Endothelial cell of umbilical vein (primary cell): ENCODE results near the gene FLRT1. TPM values are rescaled to one million over a fixed set of nuclear protein-coding genes. Genes with fewer than 3 reads are reported as not detected.

ENCODE experiments used
- BruUV-seq: library from RNA; stranded (reverse); fragments of 400-500 nt; replicated peaks from 2 replicates; lab custom pipeline; 2021; lab: Mats Ljungman, UMichigan
- CTCF ChIA-PET: fragments of 300-600, 350-600 bp; sonication (Branson Sonifier 250); formaldehyde crosslinking; loops from one replicate; lab custom pipeline; 2021; ENCODE audit warnings: antibody characterized with exemption, inconsistent platforms; lab: Charles Lee
- POLR2A ChIA-PET: fragments of 300-600, 350-600 bp; sonication (Branson Sonifier 250); formaldehyde crosslinking; loops from one replicate; lab custom pipeline; 2021; ENCODE audit warnings: antibody characterized with exemption, inconsistent platforms; lab: Charles Lee
- DNase-seq: peaks from one replicate; pipeline ENCODE4 v3.0.0-alpha.2; 2011; ENCODE audit warnings: low read depth, low spot score
- FAIRE-seq: peaks from 2 replicates; lab custom pipeline; 2011; peaks lifted over from hg19 to GRCh38; lab: Jason Lieb, UNC
- H2AFZ ChIP-seq: 2 replicates; pipeline ENCODE4 v1.6.0; 2012; ENCODE audit warnings: low read depth, low read length, control low read depth, inconsistent platforms
- H3K27ac ChIP-seq: 2 replicates; pipeline ENCODE4 v1.5.1; 2011; ENCODE audit warnings: low read depth, mild to moderate bottlenecking, control low read depth, low read length, moderate library complexity; ENCODE audit not compliant: insufficient read depth
- H3K27me3 ChIP-seq, 2 experiments: 2 replicates each; pipeline versions ENCODE4 v1.6.0 to v1.6.1; 2011; ENCODE audit warnings: low read length in 2 of 2, mixed read lengths in 1 of 2; ENCODE audit not compliant: control insufficient read depth in 2 of 2, insufficient read depth in 2 of 2
- H3K36me3 ChIP-seq, 2 experiments: 2 replicates in 1 of 2; 3 replicates in 1 of 2; pipeline ENCODE4 v1.5.1; 2011; ENCODE audit warnings: low read length in 2 of 2, mild to moderate bottlenecking in 1 of 2, moderate library complexity in 1 of 2; ENCODE audit not compliant: control insufficient read depth in 2 of 2, insufficient read depth in 2 of 2; ENCODE audit errors: extremely low read depth in 1 of 2
- H3K4me1 ChIP-seq: 3 replicates; pipeline ENCODE4 v1.5.1; 2011; ENCODE audit warnings: mild to moderate bottlenecking, low read length; ENCODE audit not compliant: control insufficient read depth, insufficient read depth; ENCODE audit errors: extremely low read depth
- H3K4me2 ChIP-seq: 2 replicates; pipeline ENCODE4 v1.6.1; 2011; ENCODE audit warnings: low read length, control low read depth, mixed read lengths; ENCODE audit not compliant: insufficient read depth
- H3K4me3 ChIP-seq, 3 experiments: fragments of 200-600 bp in 1 of 3; sonication (generic), shearing (Covaris generic) in 1 of 3; replicated peaks in 1 of 3; 2 replicates each; pipeline ENCODE4 v1.5.1; 2011 to 2016; ENCODE audit warnings: control low read depth in 3 of 3, low read length in 3 of 3, mild to moderate bottlenecking in 2 of 3, inconsistent platforms in 1 of 3, low read depth in 1 of 3, moderate library complexity in 1 of 3; ENCODE audit not compliant: insufficient read depth in 1 of 3
- H3K79me2 ChIP-seq: 2 replicates; pipeline ENCODE4 v1.6.0; 2012; ENCODE audit warnings: low read length, inconsistent platforms; ENCODE audit not compliant: control insufficient read depth, insufficient read depth
- H3K9ac ChIP-seq: replicated peaks from 2 replicates; pipeline ENCODE3; 2011; ENCODE audit warnings: low read length, control low read depth; ENCODE audit not compliant: insufficient read depth; ENCODE audit errors: extremely low read depth
- H3K9me1 ChIP-seq: replicated peaks from 3 replicates; pipeline ENCODE4 v1.6.0; 2011; ENCODE audit warnings: mild to moderate bottlenecking, low read length; ENCODE audit not compliant: control insufficient read depth, insufficient read depth; ENCODE audit errors: extremely low read depth
- H3K9me3 ChIP-seq: replicated peaks from 2 replicates; pipeline ENCODE4 v1.5.1; 2012; ENCODE audit warnings: low read length, inconsistent platforms; ENCODE audit not compliant: control insufficient read depth, insufficient read depth
- H4K20me1 ChIP-seq: replicated peaks from 2 replicates; pipeline ENCODE3; 2011; ENCODE audit warnings: mild to moderate bottlenecking, low read length; ENCODE audit not compliant: control insufficient read depth, insufficient read depth; ENCODE audit errors: extremely low read depth
- EZH2 ChIP-seq: IDR thresholded peaks from 2 replicates; pipeline ENCODE4 v1.6.1; 2012; ENCODE audit warnings: borderline replicate concordance, low read depth, mild to moderate bottlenecking, moderate library complexity, low read length, inconsistent platforms; ENCODE audit not compliant: severe bottlenecking
- FOS ChIP-seq: IDR thresholded peaks from 2 replicates; pipeline ENCODE4 v1.6.1; 2011; ENCODE audit warnings: mild to moderate bottlenecking, low read length, moderate library complexity, borderline replicate concordance; ENCODE audit not compliant: insufficient read depth
- GATA2 ChIP-seq: IDR thresholded peaks from 2 replicates; pipeline ENCODE4 v1.7.0; 2011; ENCODE audit warnings: low read depth, mild to moderate bottlenecking, moderate library complexity, mixed read lengths, low read length; ENCODE audit not compliant: insufficient read length, insufficient read depth
- JUN ChIP-seq: IDR thresholded peaks from 2 replicates; pipeline ENCODE4 v1.6.1; 2011; ENCODE audit warnings: borderline replicate concordance, low read depth; ENCODE audit not compliant: insufficient read length, insufficient read depth
- MAX ChIP-seq: IDR thresholded peaks from 2 replicates; pipeline ENCODE4 v1.6.1; 2011; ENCODE audit not compliant: insufficient read depth, insufficient read length
- MYC ChIP-seq: IDR thresholded peaks from one replicate; pipeline ENCODE4 v1.6.1; 2011; ENCODE audit warnings: mild to moderate bottlenecking, low read depth, low read length
- POLR2A ChIP-seq: IDR thresholded peaks from 2 replicates; pipeline ENCODE4 v1.6.1; 2012; ENCODE audit warnings: low read depth, mild to moderate bottlenecking, control low read depth, low read length
- POLR2AphosphoS5 ChIP-seq: IDR thresholded peaks from 2 replicates; pipeline ENCODE4 v1.6.1; 2012; ENCODE audit warnings: low read depth, mild to moderate bottlenecking, control low read depth, low read length, moderate library complexity; ENCODE audit not compliant: insufficient read depth
- dilution Hi-C: fragments of 300-500 bp; cut with MboI; formaldehyde crosslinking; loops from one replicate; pipeline ENCODE4 v1.15.0; 2019; ENCODE audit warnings: low sequenced_read_pairs; ENCODE audit not compliant: extremely low pct_ligation_motif_present
- intact Hi-C: fragments of 100-400 bp; cut with micrococcal nuclease; formaldehyde crosslinking; loops from one replicate; pipeline ENCODE4 v1.10.0; 2022
- polyA plus RNA-seq, 4 experiments: library from polyadenylated mRNA; depleted of rRNA in 3 of 4; stranded (reverse) in 3 of 4; unstranded in 1 of 4; fragments of >200 nt; gene quantifications; 2 replicates each; pipeline versions ENCODE4 v1.2.1 to v1.2.3, GENCODE V29; 2011 to 2012; ENCODE audit warnings: missing spikeins in 1 of 4
- total RNA-seq: library from RNA; stranded (reverse); gene quantifications from 2 replicates; pipeline ENCODE4 v1.2.3, GENCODE V29; 2021
- TF ChIP-seq, protein P1 (sequence below), 2 donors: IDR thresholded peaks; 1 replicate in 1 of 2; 2 replicates in 1 of 2; pipeline ENCODE4 v1.5.1; 2011; ENCODE audit warnings: low read length in 2 of 2, mild to moderate bottlenecking in 2 of 2, moderate library complexity in 2 of 2, control low read depth in 1 of 2, inconsistent platforms in 1 of 2, low read depth in 1 of 2; ENCODE audit not compliant: insufficient read depth in 1 of 2; ENCODE audit errors: extremely low read depth in 1 of 2

Gene FLRT1
- total and polyA plus RNA-seq, 2 donors (not counting 3 experiments of a cell fraction or from before 2014, with no cell fraction given) = not detected

DNA sequence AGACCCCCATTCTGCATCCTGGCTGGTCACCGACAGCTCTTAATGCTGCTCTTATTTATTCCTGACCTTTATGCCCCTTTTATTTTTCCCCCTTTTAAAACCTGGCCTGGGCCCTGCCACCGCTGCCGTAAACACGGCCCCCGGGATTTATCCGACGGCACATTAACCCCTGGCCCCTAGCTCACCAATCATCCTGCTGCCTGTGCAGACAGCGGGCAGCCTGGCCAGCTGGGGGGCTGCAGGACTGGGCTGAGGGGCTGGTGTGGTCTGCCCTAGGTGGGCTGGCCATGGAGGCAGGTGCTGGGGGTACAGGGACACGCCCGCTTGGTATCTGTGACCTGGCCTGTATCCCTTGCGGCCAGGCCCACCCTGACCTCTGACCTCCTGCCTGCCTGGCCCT lies 21.4 kb upstream of the FLRT1 start:
- no peak overlapping the region for H3K4me2 ChIP-seq
- H3K4me3 ChIP-seq = no peak overlapping the region
- H3K9me1 ChIP-seq = no peaks in the 10 kb centered on the region
- H3K9ac ChIP-seq = no peak overlapping the region
- no peak overlapping the region for H2AFZ ChIP-seq
- no TSS peak for BruUV-seq
- CTCF ChIA-PET = interaction anchor here (1.0 to 1.5 kb wide), 2 partner anchors 8 to 128 kb away, joined by 3 to 4 read pairs; no protein-coding TSS in a partner anchor
- no peaks in the 10 kb centered on the region for H3K36me3 ChIP-seq
- no peaks in the 10 kb centered on the region for H3K9me3 ChIP-seq
- no peak for DNase-seq
- POLR2A ChIA-PET = interaction anchor here (0.6 to 0.7 kb wide), 2 partner anchors 18 to 285 kb away, joined by 3 to 4 read pairs; no protein-coding TSS in a partner anchor
- no peak for FAIRE-seq
- intact Hi-C loops = no loop called here
- H4K20me1 ChIP-seq = no peaks in the 10 kb centered on the region
- H3K27me3 ChIP-seq = no peaks in the 10 kb centered on the region
- H3K4me1 ChIP-seq = no peaks in the 10 kb centered on the region
- H3K27ac ChIP-seq = no peak overlapping the region
- dilution Hi-C loops = no loop called here
- H3K79me2 ChIP-seq = no peaks in the 10 kb centered on the region
- TF ChIP-seq EZH2 (no peak), POLR2AphosphoS5 (no peak), FOS (no peak), MAX (no peak), POLR2A (no peak), MYC (no peak), GATA2 (no peak), JUN (no peak)
- TF ChIP-seq, protein P1, sequence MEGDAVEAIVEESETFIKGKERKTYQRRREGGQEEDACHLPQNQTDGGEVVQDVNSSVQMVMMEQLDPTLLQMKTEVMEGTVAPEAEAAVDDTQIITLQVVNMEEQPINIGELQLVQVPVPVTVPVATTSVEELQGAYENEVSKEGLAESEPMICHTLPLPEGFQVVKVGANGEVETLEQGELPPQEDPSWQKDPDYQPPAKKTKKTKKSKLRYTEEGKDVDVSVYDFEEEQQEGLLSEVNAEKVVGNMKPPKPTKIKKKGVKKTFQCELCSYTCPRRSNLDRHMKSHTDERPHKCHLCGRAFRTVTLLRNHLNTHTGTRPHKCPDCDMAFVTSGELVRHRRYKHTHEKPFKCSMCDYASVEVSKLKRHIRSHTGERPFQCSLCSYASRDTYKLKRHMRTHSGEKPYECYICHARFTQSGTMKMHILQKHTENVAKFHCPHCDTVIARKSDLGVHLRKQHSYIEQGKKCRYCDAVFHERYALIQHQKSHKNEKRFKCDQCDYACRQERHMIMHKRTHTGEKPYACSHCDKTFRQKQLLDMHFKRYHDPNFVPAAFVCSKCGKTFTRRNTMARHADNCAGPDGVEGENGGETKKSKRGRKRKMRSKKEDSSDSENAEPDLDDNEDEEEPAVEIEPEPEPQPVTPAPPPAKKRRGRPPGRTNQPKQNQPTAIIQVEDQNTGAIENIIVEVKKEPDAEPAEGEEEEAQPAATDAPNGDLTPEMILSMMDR (IDR thresholded peaks at IDR 0.05; ENCODE audit: extremely low read depth in 1 of 2, insufficient read depth in 1 of 2, low read depth in 1 of 2, low read length in 2 of 2) = no peak
